Mammary epithelial cell (primary cell): Measurements from ENCODE around the gene PDE7B.

Experiments
- CTCF ChIP-seq, 2 donors: IDR thresholded peaks in 1 of 2; conservative IDR thresholded peaks in 1 of 2; 2 replicates each; pipeline ENCODE4 v1.5.1; 2011 to 2012; ENCODE audit warnings: inconsistent platforms in 2 of 2, low read length in 2 of 2, mild to moderate bottlenecking in 2 of 2, control low read depth in 1 of 2, low read depth in 1 of 2; ENCODE audit not compliant: insufficient read depth in 1 of 2; ENCODE audit errors: extremely low read depth in 1 of 2
- EZH2 ChIP-seq: IDR thresholded peaks from 2 replicates; pipeline ENCODE4 v1.6.1; 2012; ENCODE audit warnings: low read length, inconsistent platforms, borderline replicate concordance

GRCh38 chr6:136089876-136090275 is 238.4 kb downstream of the PDE7B start:
- TF ChIP-seq CTCF (conservative IDR thresholded peaks at IDR 0.05 in 1 of 2, IDR thresholded peaks at IDR 0.05 in 1 of 2; ENCODE audit: extremely low read depth in 1 of 2, insufficient read depth in 1 of 2, low read depth in 1 of 2, low read length in 2 of 2) (no peak), EZH2 (no peak)
